Epidermal melanocyte (primary cell): ENCODE measurements around the gene LRP5.

Experiments
- DNase-seq: peaks from one replicate; pipeline ENCODE4 v3.0.0; 2011; ENCODE audit warnings: low spot score; ENCODE audit not compliant: insufficient read length

The LRP5 gene

DNA sequence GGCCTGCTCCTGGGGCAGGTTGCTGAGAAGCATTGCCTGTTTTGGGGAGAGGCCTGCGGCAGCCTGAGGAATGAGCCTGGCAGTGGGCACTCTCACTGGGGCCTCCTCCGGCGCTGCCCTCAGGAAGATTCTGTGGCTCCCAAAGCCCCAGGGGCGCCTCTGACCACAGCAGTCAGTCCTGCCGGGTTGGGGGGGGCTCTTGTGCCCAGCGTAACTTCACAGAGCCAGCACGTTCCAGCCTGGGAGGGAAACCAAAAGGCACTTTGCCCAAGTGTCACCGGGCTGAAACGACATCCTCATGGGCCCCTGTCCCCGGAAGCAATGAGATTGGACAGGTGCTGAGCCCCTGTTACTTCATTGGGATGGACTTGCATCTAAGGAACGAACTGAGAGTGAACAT lies 4.3 kb upstream of the LRP5 start:
- no peak for DNase-seq

DNA sequence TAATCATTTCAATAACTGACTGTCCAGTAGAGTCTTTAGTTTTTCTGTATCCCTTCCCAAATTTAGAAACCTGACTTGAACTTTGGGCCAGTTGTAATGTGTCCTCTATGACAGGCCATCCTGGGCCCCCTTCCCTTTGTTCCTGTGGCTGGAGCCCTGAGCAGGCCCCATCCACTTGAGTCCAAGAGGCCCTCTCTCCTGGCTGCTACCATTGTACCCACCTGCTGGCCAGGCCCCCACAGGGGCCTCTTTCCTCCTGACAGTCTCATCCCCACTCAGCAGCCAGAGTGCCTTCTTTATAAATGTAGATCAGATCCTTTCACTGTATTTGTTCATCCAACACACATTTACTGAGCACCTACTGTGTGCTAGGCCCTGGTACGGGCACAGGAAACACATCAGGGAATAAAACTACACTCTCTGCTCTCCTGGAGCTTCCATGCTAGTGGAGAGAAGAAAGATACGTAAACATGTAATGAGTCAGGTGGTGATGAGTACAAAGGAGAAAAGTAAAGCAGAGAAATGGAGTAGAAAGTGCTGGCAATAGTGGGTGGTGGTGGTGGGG lies 2.7 kb upstream of the LRP5 start:
- no peak for DNase-seq

- DNase-seq = no peak
Measured at GRCh38 chr11:68311160-68312116, 953 bp upstream of the LRP5 start.

DNA sequence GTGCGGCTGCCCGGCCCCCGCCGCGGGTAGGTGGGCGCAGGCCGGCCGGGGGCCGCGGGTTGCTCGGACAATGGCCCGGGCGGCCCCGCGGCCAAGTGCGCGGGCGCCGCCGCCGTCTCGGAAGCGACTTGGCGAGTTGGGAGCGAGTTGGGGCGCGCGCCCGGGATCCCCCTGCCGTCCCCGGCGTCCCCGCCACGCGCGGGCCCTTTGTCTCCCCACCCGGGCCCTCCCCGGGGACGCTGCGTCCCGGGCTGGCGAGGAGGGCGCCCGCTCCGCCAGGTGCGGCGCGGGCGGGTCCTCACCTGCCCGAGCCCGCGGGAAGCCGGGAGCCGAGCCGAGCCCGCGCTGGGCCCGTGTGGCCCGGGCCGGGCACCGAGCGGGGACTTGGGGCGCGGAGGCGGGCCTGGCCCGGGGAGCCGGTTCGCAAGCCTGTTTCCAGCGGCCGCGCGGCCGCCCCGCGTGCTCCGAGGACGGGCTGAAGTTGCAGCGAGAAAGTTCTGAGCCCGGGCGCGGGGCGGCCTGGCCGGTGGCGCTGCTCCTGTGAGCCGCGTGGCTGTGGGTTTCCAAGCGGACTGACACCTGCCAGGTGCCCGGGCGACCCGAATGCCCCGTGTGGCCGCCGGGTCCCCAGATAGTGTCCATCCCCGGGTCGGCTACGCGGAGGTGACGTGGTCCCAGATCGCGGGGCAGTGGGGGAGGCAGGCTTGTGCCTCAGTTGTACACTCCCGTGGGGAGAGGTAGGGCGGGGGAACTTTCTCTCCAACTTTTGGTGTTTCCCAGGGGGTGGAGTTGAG lies 586 bp downstream of the LRP5 start:
- no peak for DNase-seq

- no peak for DNase-seq
Measured at GRCh38 chr11:68313574-68314202, 1.3 kb downstream of the LRP5 start.

GRCh38 chr11:68314203-68315170 lies 2.1 kb downstream of the LRP5 start:
- no peak for DNase-seq

DNA sequence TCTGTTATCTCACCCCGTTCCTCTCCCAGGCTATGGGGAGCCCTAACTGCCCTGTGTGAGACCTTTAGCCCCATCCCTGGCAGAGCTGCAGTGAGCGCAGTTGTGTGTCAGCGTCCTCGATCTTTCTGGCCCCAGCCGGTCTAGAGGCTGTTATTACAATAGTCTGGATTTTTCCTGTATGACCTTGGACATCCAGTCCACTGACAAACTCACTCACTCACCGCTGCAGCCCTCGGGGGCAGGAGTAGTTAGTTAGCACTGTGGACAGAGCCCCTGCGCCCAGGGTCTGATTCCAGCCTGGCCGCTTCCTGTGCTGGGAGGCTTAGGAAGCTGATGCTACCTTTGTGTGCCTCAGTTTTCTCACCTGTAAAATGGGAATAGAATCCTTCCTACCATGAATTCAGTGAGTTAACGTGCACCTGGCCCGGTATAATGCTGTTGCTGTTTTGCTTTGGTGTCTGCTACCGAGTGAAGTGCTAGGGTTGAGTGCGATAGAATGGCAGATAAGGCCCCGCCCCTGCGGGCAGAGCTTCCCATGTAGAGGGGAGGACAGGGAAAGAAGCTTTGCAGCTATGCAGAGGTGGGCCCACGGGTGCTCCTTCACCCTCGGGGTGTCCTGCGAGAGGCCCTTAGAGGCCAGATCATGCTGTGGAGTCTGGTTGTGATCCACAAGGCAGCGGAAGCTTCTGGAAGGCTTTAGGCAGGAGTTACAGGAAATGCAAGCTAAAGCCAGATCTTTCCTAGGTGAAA lies 3.0 kb downstream of the LRP5 start:
- no peak for DNase-seq

DNA sequence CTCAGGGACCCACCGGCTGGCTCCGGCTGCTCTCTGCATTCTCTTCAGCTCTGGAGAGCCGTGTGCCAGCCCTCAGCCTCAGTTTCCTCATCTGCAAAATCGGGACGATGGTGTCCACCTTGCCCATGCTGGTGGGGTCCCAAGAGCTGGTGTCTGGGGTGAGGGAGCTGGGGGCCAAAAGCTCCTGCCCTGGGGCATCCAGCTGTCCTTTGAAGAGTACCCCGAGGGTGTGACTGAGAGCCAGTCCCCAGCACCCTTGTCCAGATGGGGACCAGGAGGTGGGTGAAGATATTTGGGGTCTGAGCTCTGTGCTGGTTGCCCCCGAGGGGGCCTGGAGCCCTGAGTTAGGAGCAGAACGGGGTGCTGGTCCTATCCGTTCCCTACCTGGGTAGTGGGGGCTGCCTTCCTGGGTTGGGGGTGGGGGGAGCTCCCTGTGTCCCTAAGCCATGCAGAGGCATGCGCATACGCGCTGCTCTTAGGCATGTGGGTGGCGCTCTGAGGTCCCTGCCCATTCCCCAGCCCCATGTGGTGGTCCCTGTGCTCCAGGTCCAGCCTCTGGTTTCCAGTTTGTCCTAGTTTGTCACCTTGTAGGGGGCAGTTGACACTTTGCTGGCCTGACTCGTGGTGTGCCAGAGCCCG lies 4.9 kb downstream of the LRP5 start:
- no peak for DNase-seq

- DNase-seq = no peak
Measured at GRCh38 chr11:68321293-68322051, 9.1 kb downstream of the LRP5 start.

DNA sequence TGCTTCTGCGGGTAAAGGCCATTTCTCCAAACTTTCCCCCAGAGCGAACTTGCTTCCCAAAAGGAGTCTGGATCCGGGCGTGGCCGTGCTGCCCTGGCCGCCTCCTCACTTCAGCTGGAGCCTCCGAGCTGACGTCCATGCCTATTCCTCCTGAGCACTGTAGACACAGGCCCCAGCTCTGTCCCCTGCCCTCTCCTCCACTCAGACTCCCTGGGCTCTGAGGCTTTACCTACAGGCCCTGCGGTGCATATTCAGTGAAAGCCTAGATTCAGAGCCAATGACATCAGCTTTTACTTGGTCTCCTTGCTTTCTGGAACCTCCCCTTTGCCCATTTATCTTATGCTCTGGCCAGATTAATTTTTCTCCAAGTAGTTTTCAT lies 9.7 kb downstream of the LRP5 start:
- no peak for DNase-seq

DNA sequence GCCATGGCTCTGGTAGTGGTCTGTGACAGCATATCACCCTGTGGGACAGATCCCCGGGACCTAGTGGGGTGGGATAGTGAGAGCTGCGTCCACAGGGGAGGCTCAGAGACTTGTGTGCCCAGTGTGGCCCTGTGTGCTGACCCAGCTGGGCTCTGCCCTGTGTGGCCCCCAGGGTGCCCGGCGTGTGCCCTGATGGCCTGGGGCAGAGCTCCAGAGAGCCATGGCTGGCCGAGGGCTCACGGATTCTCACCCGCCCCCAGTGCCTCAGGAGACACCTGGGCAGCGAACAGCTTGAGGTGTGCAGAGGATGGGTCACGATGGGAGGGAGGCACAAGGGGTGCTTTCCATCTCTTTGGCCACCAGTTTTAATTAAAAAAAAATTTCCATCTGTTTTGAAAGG lies 11.8 kb downstream of the LRP5 start:
- no peak for DNase-seq

DNA sequence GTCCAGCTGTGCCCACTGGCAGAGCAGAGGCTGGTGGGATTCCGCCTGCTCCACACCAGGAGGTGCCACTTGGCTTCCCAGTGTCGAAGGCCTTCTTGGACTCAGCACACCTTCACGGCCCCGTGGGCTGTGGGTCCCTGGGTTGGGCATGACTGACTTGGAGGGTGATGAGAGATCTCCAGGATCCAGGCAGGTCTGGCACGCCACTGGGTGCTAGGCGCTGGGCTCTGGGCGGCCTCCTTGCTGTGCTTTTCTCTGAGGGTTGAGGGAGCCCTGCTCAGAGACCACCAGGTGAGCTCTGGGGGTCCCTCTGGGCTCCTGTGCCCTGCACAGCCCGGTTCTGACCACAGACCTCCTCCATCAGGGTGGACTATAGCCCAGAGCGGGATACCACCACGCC lies 12.3 kb downstream of the LRP5 start:
- DNase-seq = no peak

GRCh38 chr11:68325183-68325906 lies 13.0 kb downstream of the LRP5 start:
- no peak for DNase-seq

GRCh38 chr11:68325907-68326220 lies 13.5 kb downstream of the LRP5 start:
- DNase-seq = no peak

DNA sequence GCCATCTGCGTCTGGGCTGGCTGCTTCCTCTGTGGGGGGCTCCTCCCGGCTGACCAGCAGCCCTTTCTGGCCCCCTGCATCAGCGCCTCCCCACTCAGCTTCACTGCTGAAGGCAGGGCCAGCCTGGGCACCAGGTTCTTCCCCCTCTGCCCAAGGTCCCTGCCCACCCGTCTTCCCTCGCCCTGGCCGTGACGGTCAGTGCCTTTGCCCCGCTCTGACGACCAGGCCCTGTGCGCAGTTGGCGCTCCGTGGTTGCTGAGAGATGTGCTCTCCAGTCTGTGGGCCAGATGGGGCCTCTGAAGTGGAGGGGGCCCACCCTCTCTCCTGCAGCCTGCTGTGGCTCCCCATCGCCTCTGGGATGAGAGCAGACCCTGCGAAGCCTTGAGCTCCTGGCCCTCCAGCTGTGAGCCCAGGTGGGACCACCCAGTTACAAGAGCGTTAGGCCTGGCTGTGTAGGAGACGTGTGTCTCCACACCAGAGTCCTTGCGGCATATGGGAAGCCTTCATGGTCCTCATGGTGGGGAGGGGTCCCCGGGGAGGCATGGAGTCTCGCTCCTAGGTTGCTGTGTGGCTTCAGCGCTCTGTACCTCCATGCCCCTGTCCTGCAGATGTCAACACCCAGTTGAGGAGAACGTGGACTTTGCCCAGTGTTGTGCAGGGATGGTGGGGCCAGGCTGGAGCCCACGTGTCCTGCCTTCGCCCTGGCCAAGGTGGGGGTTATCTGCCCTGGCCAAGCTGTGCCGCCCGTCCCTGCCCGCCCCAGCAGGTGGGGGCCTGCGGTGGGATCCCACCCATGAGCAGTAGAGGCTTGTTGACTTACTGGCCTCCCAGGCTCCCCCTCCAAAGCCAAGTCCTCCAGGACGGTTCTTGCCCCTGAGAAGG lies 14.2 kb downstream of the LRP5 start:
- no peak for DNase-seq

DNA sequence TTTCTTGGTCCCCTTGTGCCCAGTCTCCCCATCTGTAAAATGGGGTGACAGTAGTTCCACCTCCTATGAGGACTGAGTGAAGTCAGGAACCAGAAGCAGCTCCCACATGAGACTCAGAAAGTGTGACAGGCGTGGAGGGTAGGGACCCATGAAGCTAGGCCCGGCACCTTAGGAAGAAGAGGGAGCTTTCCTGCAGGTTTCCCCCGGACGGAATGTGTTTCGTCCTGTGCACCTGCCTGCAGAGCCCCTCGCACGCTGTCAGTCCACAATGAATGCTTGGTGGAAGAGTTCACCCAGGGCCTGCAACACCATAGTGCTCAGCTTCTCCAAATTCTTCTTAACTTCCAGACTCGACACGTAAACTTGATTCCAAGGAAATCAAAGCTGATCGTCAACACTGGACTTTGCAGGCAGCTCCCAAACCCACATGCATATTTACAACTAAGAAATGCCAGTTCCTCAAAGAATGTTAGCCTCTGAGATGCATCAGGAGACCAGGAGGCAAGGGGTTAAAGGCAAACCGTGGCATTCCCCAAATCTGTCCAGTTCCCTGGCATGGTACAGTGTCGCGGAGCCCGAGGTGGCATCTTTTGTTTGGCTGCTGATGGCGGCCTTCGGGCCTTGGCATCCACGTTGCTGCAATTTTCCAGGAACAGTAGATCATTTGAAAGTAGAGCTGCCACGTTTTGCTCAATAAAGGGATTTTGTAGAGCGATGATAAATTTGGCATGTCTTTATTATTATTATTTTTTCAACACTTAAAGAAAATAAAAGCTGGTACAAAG lies 15.4 kb downstream of the LRP5 start:
- DNase-seq = no peak
